Endothelial cell of hepatic sinusoid (primary cell): ENCODE results near the gene MT1H.

Experiments used
- in situ Hi-C: cut with HindIII; loops from 2 replicates; pipeline ENCODE4 v1.10.0; 2017; ENCODE audit warnings: low sequenced_read_pairs

The MT1H gene

GRCh38 chr16:56682703-56683397, 13.2 kb downstream of the MT1H start:
- in situ Hi-C loops, result no loop called here

GRCh38 chr16:56683424-56684172, 14.0 kb downstream of the MT1H start:
- in situ Hi-C loops, result no loop called here

- in situ Hi-C loops, result no loop called here
These were observed 14.8 kb downstream of the MT1H start for GRCh38 chr16:56684256-56684925.

- in situ Hi-C loops, result no loop called here
These were observed 15.4 kb downstream of the MT1H start for GRCh38 chr16:56684926-56685590.

GRCh38 chr16:56686758-56687157, 17.1 kb downstream of the MT1H start:
- in situ Hi-C loops, result no loop called here

GRCh38 chr16:56688762-56689161, 19.1 kb downstream of the MT1H start:
- in situ Hi-C loops, result no loop called here

GRCh38 chr16:56689171-56689570, 19.6 kb downstream of the MT1H start:
- in situ Hi-C loops, result no loop called here

GRCh38 chr16:56690420-56691122, 21.0 kb downstream of the MT1H start:
- in situ Hi-C loops, result no loop called here

GRCh38 chr16:56691885-56692284, 22.3 kb downstream of the MT1H start:
- in situ Hi-C loops, result no loop called here

- in situ Hi-C loops, result no loop called here
These were observed 25.6 kb downstream of the MT1H start for GRCh38 chr16:56695246-56695645.

- in situ Hi-C loops, result no loop called here
These were observed 28.0 kb downstream of the MT1H start for GRCh38 chr16:56697456-56698155.

GRCh38 chr16:56700195-56700594, 30.6 kb downstream of the MT1H start:
- in situ Hi-C loops, result no loop called here

GRCh38 chr16:56700631-56701030, 31.0 kb downstream of the MT1H start:
- in situ Hi-C loops, result no loop called here

- in situ Hi-C loops, result no loop called here
These were observed 31.9 kb downstream of the MT1H start for GRCh38 chr16:56701534-56701933.

- in situ Hi-C loops, result no loop called here
These were observed 33.2 kb downstream of the MT1H start for GRCh38 chr16:56702836-56703235.

GRCh38 chr16:56708525-56709442, 39.2 kb downstream of the MT1H start:
- in situ Hi-C loops, result no loop called here

GRCh38 chr16:56709443-56710040, 39.9 kb downstream of the MT1H start:
- in situ Hi-C loops, result no loop called here

- in situ Hi-C loops, result no loop called here
These were observed 40.6 kb downstream of the MT1H start for GRCh38 chr16:56710181-56710737.
